HCT116 (cell line): ENCODE measurements around the gene STRAP.
"Not testable (repeated sequence)": the region's sequence is repeated elsewhere in the genome, so short reads cannot be mapped to it uniquely, and the experiment has no call there.

ENCODE experiments used
- CEBPB ChIP-seq: IDR thresholded peaks from 2 replicates; pipeline ENCODE4 v1.6.1; 2012; ENCODE audit warnings: low read depth
- CTCF ChIP-seq, 3 experiments: fragments of 200-600 bp in 1 of 3; sonication (generic) in 1 of 3; IDR thresholded peaks in 2 of 3; conservative IDR thresholded peaks in 1 of 3; 2 replicates each; pipeline ENCODE4 v1.5.1; 2012 to 2017; ENCODE audit warnings: low read depth in 2 of 3, low read length in 2 of 3, antibody characterized with exemption in 1 of 3, borderline replicate concordance in 1 of 3, control low read depth in 1 of 3, mild to moderate bottlenecking in 1 of 3, mixed read lengths in 1 of 3, mixed run types in 1 of 3, moderate library complexity in 1 of 3; ENCODE audit not compliant: insufficient read depth in 1 of 3
- EZH2 ChIP-seq: fragments of 200-600 bp; sonication (generic); IDR thresholded peaks from 2 replicates; pipeline ENCODE4 v1.6.1; 2017; ENCODE audit warnings: antibody characterized with exemption, mixed run types
- EZH2phosphoT487 ChIP-seq: fragments of 200-600 bp; IDR thresholded peaks from 2 replicates; pipeline ENCODE4 v1.6.1; 2018; ENCODE audit warnings: antibody characterized with exemption, borderline replicate concordance
- FOSL1 ChIP-seq: IDR thresholded peaks from 2 replicates; pipeline ENCODE4 v1.6.1; 2012; ENCODE audit warnings: low read depth
- POLR2A ChIP-seq: IDR thresholded peaks from 2 replicates; pipeline ENCODE4 v1.7.0; 2011; ENCODE audit warnings: borderline replicate concordance; ENCODE audit not compliant: insufficient read depth, insufficient read length; ENCODE audit errors: extremely low read depth
- SRF ChIP-seq: IDR thresholded peaks from 2 replicates; pipeline ENCODE4 v1.6.1; 2012; ENCODE audit warnings: low read depth
- TCF7L2 ChIP-seq: IDR thresholded peaks from 2 replicates; pipeline ENCODE4 v1.7.0; 2011; ENCODE audit warnings: borderline replicate concordance, inconsistent platforms; ENCODE audit not compliant: insufficient read depth, insufficient read length; ENCODE audit errors: extremely low read depth
- ZBTB33 ChIP-seq: IDR thresholded peaks from 2 replicates; pipeline ENCODE4 v1.6.1; 2011; ENCODE audit warnings: mild to moderate bottlenecking, low read length, moderate library complexity; ENCODE audit not compliant: insufficient replicate concordance; ENCODE audit errors: extremely low read depth
- TF ChIP-seq, protein P1 (sequence below): IDR thresholded peaks from 2 replicates; pipeline ENCODE4 v1.6.1; 2012

DNA sequence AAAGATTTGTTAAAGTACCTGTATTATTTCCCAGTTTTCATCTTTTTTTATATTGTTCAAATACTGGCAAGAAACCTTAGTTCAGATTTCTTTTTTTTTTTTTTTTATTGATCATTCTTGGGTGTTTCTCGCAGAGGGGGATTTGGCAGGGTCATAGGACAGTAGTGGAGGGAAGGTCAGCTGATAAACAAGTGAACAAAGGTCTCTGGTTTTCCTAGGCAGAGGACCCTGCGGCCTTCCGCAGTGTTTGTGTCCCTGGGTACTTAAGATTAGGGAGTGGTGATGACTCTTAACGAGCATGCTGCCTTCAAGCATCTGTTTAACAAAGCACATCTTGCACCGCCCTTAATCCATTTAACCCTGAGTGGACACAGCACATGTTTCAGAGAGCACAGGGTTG is 29.7 kb downstream of the STRAP start:
- TF ChIP-seq EZH2phosphoT487; POLR2A; ZBTB33; CTCF (IDR thresholded peaks at IDR 0.05 in 2 of 3, conservative IDR thresholded peaks at IDR 0.05 in 1 of 3; ENCODE audit: borderline replicate concordance in 1 of 3, insufficient read depth in 1 of 3, low read depth in 2 of 3, low read length in 2 of 3); TCF7L2; EZH2; SRF; CEBPB; FOSL1: not testable (repeated sequence)
- TF ChIP-seq, protein P1, sequence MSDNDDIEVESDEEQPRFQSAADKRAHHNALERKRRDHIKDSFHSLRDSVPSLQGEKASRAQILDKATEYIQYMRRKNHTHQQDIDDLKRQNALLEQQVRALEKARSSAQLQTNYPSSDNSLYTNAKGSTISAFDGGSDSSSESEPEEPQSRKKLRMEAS: not testable (repeated sequence)
